GM19372 (cell line): ENCODE results near the gene SPACA1.

ENCODE experiments used
- ATAC-seq: cut with Tn5 transposase; IDR thresholded peaks from one replicate; pipeline ENCODE4 v1.9.1; 2021; ENCODE audit warnings: mild to moderate bottlenecking, low read depth, moderate library complexity; ENCODE audit not compliant: unreplicated experiment

Gene SPACA1

GRCh38 chr6:88089708-88090107 lies 42.1 kb downstream of the SPACA1 start:
- ATAC-seq: no peak

GRCh38 chr6:88105741-88106340 lies 58.2 kb downstream of the SPACA1 start:
- no peak for ATAC-seq

- no peak for ATAC-seq
Measured at GRCh38 chr6:88107241-88107640, 59.6 kb downstream of the SPACA1 start.

- no peak for ATAC-seq
Measured at GRCh38 chr6:88111991-88112390, 64.3 kb downstream of the SPACA1 start.

GRCh38 chr6:88114838-88115237 lies 67.2 kb downstream of the SPACA1 start:
- no peak for ATAC-seq

GRCh38 chr6:88115307-88115706 lies 67.7 kb downstream of the SPACA1 start:
- no peak for ATAC-seq

GRCh38 chr6:88116276-88116675 lies 68.6 kb downstream of the SPACA1 start:
- no peak for ATAC-seq
